ENCODE measurements around the gene CSTF2. TPM values are rescaled to one million over a fixed set of nuclear protein-coding genes. Genes with fewer than 3 reads are reported as not detected.
"Not testable (repeated sequence)": the region's sequence is repeated elsewhere in the genome, so short reads cannot be mapped to it uniquely, and the experiment has no call there.

CSTF2 gene
- polyA plus RNA-seq (2012; ENCODE audit: low read depth, missing spikeins), result 17.8 TPM

- DNase-seq (ENCODE audit: insufficient read length, low spot score) (peak; percentile 33), FAIRE-seq (peak; percentile 91)
- TF ChIP-seq POLR2A (IDR thresholded peaks at IDR 0.05; ENCODE audit: low read depth, low read length) (peak; percentile 70), SPI1 (IDR thresholded peaks at IDR 0.05; ENCODE audit: low read depth, low read length) (peak; percentile 10; the same call in 1 of the 2 replicates), POLR2AphosphoS5 (IDR thresholded peaks at IDR 0.05; ENCODE audit: low read depth, low read length) (peak; percentile 80), PAX5 (IDR thresholded peaks at IDR 0.05; ENCODE audit: insufficient read depth, low read length, severe bottlenecking) (no peak), POU2F2 (IDR thresholded peaks at IDR 0.05; ENCODE audit: low read depth, low read length) (peak; percentile 53; the same call in 1 of the 2 replicates), TAF1 (IDR thresholded peaks at IDR 0.05; ENCODE audit: low read depth, low read length) (peak; percentile 86)
Measured at GRCh38 chrX:100819837-100820666, at the start of gene CSTF2. Gene CSTF2, plus strand, starts transcription at chrX:100820391. Its CDS starts 26 bp downstream, at chrX:100820417.

GRCh38 chrX:100796371-100796770 lies 23.8 kb upstream of the CSTF2 start:
- DNase-seq (ENCODE audit: insufficient read length, low spot score); FAIRE-seq: not testable (repeated sequence)

GRCh38 chrX:100797359-100797758 lies 22.8 kb upstream of the CSTF2 start:
- peak; percentile 76 for FAIRE-seq
- no peak for TF ChIP-seq SPI1 (IDR thresholded peaks at IDR 0.05; ENCODE audit: low read depth, low read length)
- no peak for TF ChIP-seq PAX5 (IDR thresholded peaks at IDR 0.05; ENCODE audit: insufficient read depth, low read length, severe bottlenecking)
- no peak for TF ChIP-seq TAF1 (IDR thresholded peaks at IDR 0.05; ENCODE audit: low read depth, low read length)
- TF ChIP-seq POU2F2 (IDR thresholded peaks at IDR 0.05; ENCODE audit: low read depth, low read length), result no peak
- TF ChIP-seq POLR2AphosphoS5 (IDR thresholded peaks at IDR 0.05; ENCODE audit: low read depth, low read length), result no peak
- TF ChIP-seq POLR2A (IDR thresholded peaks at IDR 0.05; ENCODE audit: low read depth, low read length), result no peak
- DNase-seq (ENCODE audit: insufficient read length, low spot score), result no peak

GRCh38 chrX:100798484-100799214 lies 21.5 kb upstream of the CSTF2 start:
- FAIRE-seq (no peak), DNase-seq (ENCODE audit: insufficient read length, low spot score) (no peak)
- TF ChIP-seq POLR2A (IDR thresholded peaks at IDR 0.05; ENCODE audit: low read depth, low read length) (no peak), TAF1 (IDR thresholded peaks at IDR 0.05; ENCODE audit: low read depth, low read length) (no peak), SPI1 (IDR thresholded peaks at IDR 0.05; ENCODE audit: low read depth, low read length) (no peak), POLR2AphosphoS5 (IDR thresholded peaks at IDR 0.05; ENCODE audit: low read depth, low read length) (no peak), POU2F2 (IDR thresholded peaks at IDR 0.05; ENCODE audit: low read depth, low read length) (no peak), PAX5 (IDR thresholded peaks at IDR 0.05; ENCODE audit: insufficient read depth, low read length, severe bottlenecking) (no peak)

- no peak for FAIRE-seq
- no peak for DNase-seq (ENCODE audit: insufficient read length, low spot score)
- no peak for TF ChIP-seq TAF1 (IDR thresholded peaks at IDR 0.05; ENCODE audit: low read depth, low read length)
- TF ChIP-seq PAX5 (IDR thresholded peaks at IDR 0.05; ENCODE audit: insufficient read depth, low read length, severe bottlenecking), result no peak
- TF ChIP-seq POLR2A (IDR thresholded peaks at IDR 0.05; ENCODE audit: low read depth, low read length), result no peak
- TF ChIP-seq POU2F2 (IDR thresholded peaks at IDR 0.05; ENCODE audit: low read depth, low read length), result no peak
Measured at GRCh38 chrX:100802843-100803242, 17.3 kb upstream of the CSTF2 start.

GRCh38 chrX:100804780-100805179 lies 15.4 kb upstream of the CSTF2 start:
- TF ChIP-seq SPI1 (IDR thresholded peaks at IDR 0.05; ENCODE audit: low read depth, low read length) (no peak), TAF1 (IDR thresholded peaks at IDR 0.05; ENCODE audit: low read depth, low read length) (no peak), PAX5 (IDR thresholded peaks at IDR 0.05; ENCODE audit: insufficient read depth, low read length, severe bottlenecking) (no peak), POLR2AphosphoS5 (IDR thresholded peaks at IDR 0.05; ENCODE audit: low read depth, low read length) (no peak), POLR2A (IDR thresholded peaks at IDR 0.05; ENCODE audit: low read depth, low read length) (no peak), POU2F2 (IDR thresholded peaks at IDR 0.05; ENCODE audit: low read depth, low read length) (no peak)
- FAIRE-seq (no peak), DNase-seq (ENCODE audit: insufficient read length, low spot score) (no peak)

- FAIRE-seq; DNase-seq (ENCODE audit: insufficient read length, low spot score): not testable (repeated sequence)
Measured at GRCh38 chrX:100808265-100808664, 11.9 kb upstream of the CSTF2 start.

- TF ChIP-seq POU2F2 (IDR thresholded peaks at IDR 0.05; ENCODE audit: low read depth, low read length) (no peak), POLR2AphosphoS5 (IDR thresholded peaks at IDR 0.05; ENCODE audit: low read depth, low read length) (no peak), TAF1 (IDR thresholded peaks at IDR 0.05; ENCODE audit: low read depth, low read length) (no peak), PAX5 (IDR thresholded peaks at IDR 0.05; ENCODE audit: insufficient read depth, low read length, severe bottlenecking) (no peak), SPI1 (IDR thresholded peaks at IDR 0.05; ENCODE audit: low read depth, low read length) (no peak), POLR2A (IDR thresholded peaks at IDR 0.05; ENCODE audit: low read depth, low read length) (no peak)
- FAIRE-seq (no peak), DNase-seq (ENCODE audit: insufficient read length, low spot score) (no peak)
Measured at GRCh38 chrX:100812216-100813158, 7.7 kb upstream of the CSTF2 start.

- TF ChIP-seq TAF1 (IDR thresholded peaks at IDR 0.05; ENCODE audit: low read depth, low read length), result no peak
- no peak for TF ChIP-seq SPI1 (IDR thresholded peaks at IDR 0.05; ENCODE audit: low read depth, low read length)
- no peak for FAIRE-seq
- DNase-seq (ENCODE audit: insufficient read length, low spot score), result no peak
Measured at GRCh38 chrX:100817340-100817739, 2.9 kb upstream of the CSTF2 start.

Data from GM12891 (cell line).